Hematopoietic multipotent progenitor cell treated with erythropoietin and hydrocortisone succinate and interleukin-3 and kit ligand, for 15 days (in vitro differentiated cells): ENCODE measurements around the gene SLC7A4.
"Not testable (repeated sequence)": the region's sequence is repeated elsewhere in the genome, so short reads cannot be mapped to it uniquely, and the experiment has no call there.

Source experiments
- DNase-seq: peaks from one replicate; pipeline ENCODE4 v3.0.0-alpha.2; 2015; ENCODE audit warnings: low spot score

SLC7A4 gene

GRCh38 chr22:21064917-21065864 is 32.8 kb upstream of the SLC7A4 start:
- no peak for DNase-seq

DNA sequence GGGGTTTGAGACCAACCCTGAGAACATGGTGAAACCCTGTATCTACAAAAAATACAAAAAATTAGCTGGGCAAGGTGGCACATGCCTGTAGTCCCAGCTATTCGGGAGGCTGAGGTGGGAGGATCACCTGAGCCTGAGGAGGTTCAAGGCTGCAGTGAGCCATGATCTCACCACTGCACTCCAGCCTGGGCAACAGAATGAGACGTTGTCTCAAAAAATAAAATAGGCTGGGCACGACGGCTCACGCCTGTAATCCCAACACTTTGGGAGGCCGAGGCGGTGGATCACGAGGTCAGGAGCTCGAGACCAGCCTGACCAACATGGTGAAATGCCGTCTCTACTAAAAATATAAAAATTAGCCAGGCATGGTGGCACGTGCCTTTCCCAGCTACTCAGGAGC is 32.1 kb upstream of the SLC7A4 start:
- not testable (repeated sequence) for DNase-seq

GRCh38 chr22:21061660-21062321 is 29.4 kb upstream of the SLC7A4 start:
- not testable (repeated sequence) for DNase-seq

DNA sequence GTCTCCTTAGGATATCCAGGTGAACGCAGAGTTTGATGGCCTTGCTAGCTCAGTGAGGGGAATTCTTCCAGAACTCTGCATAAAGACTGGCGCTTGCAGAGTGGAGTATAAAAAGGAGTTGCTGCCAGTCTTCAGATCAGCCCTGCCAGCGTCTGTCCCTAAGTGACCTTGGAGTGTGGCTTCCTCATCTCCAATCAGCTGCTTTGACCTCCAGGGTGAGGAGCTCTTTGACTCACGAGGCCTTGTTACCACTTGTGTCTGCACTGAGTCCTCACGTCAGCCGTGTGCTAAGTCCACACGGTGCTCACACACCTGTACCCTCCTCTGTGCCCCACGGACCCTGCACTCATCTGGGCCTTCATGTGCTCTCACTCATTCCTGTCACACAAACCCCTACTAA is 28.0 kb upstream of the SLC7A4 start:
- not testable (repeated sequence) for DNase-seq

DNA sequence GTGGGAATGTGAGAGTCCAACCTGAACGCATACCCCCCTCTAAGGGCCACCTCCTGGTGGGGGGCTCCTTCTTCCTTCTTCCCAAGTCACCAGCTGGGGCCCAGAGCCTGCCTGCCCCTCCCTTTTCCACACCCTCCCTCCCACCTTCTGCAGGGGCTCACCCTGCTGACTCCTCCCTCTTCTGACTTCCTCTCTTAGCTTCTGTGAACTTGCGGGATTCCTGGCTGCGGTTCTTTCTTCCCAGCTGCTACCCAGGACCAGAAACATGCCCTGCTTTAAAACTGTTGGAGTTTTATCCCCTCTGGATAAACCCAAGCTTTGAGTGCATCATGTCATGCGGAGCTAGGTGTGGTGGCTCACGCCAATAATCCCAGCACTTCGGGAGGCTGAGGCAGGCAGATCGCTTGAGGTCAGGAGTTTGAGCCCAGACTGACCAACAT is 23.5 kb upstream of the SLC7A4 start:
- DNase-seq, result no peak

GRCh38 chr22:21055564-21055834 is 23.1 kb upstream of the SLC7A4 start:
- no peak for DNase-seq

DNA sequence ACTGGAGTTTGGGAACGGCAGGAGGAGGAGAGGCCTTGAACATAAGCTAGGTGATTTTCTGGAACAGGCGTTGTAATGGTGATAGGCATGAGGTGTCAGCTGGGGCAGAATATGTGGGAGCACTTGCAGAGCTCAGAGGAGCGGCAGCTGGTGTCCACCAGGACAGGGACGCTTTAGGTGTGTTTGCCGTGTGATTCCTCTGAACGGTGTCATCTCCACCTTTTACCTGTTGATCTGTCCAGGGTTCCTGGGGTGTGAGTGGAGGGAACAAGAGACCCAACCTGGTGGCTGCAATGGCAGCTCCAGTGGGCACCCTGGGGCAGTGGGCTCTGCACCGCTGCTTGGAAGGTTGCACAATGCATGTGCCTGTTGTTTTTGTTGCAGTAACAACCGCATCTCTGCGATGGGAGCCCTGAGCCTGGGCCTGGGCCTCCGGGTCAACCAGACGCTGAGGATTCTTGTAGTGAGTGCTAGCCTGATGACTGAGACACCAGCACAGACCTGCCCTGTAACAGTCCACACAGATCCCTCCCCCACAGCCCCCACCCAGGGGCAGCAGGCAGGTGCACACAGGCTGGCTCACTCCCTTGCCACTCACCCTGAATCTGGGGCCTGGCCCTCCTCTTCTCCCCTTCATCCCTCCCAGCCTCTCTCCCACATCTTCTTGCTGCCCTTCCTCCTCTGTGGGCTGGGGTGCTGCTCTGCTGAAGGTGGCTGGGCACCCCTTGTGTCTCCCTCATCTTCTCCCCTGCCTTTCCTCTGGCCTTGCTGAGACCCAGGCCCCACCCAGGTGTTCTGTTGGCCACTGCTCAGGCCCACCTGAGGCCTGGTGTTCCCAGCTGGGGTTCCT is 22.6 kb upstream of the SLC7A4 start:
- no peak for DNase-seq

DNA sequence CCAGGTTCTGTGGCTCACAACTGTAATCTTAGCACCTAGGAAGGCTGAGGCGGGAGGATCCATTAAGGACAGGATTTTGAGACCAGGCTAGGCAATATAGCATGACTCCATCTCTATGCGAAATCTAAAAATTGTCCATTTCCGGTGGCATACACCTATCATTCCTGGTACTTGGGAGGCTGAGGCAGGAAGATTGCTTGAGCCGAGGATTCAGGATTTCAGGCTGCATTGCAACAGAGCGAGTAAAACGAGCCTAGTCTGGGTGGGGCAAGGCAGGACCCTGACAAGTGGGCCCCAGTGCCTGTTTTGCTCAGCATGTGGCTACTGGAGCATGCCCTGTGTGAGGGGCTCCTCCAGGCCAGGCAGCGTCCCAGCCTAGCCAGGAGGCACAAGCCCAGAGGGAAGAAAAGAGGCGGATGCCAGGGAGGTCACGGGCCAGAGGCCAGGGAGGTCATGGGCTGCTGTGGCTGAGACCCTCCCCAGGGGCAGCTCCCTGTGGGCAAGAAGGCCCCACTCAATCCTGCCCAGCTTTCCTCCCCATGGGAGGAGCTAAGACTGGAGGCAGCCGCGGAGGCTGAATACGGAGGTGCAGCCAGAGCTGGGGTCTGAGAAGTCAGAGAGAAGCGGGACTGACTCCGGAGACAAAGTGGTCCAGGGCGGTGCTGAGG is 21.8 kb upstream of the SLC7A4 start:
- no peak for DNase-seq

- no peak for DNase-seq
Observed at GRCh38 chr22:21052715-21053459, 20.5 kb upstream of the SLC7A4 start.

DNA sequence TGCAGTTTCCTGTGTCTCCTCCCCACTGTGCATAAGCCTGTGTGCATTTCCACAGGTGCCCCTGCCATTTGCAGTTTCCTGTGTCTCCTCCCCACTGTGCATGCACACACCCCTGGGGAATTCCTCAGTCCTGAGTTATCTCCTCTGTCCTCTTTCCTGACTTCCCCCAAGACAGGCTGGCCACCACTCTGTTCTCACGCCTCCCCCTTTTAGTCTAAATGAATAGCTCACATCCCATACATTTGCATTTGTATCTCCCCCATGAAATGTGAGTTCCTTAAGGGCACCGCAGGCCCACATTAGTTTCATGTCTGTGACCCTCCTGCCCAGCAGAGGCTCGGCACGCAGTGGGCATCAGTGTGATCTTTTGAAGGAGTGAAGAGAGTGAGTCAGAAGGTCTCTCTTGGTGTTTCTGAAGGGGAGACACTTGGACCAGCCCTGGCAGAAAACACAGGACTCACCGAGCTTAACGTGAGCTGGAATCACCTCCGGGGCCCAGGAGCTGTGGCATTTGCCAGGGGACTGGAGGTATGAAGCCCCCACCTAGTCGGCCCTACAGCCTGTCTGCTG is 19.6 kb upstream of the SLC7A4 start:
- no peak for DNase-seq

- DNase-seq, result no peak
Observed at GRCh38 chr22:21051145-21051830, 18.9 kb upstream of the SLC7A4 start.

- not testable (repeated sequence) for DNase-seq
Observed at GRCh38 chr22:21048965-21049364, 16.6 kb upstream of the SLC7A4 start.

- not testable (repeated sequence) for DNase-seq
Observed at GRCh38 chr22:21048448-21048847, 16.1 kb upstream of the SLC7A4 start.

- no peak for DNase-seq
Observed at GRCh38 chr22:21047730-21048129, 15.4 kb upstream of the SLC7A4 start.

GRCh38 chr22:21047035-21047661 is 14.8 kb upstream of the SLC7A4 start:
- no peak for DNase-seq

GRCh38 chr22:21045585-21046294 is 13.4 kb upstream of the SLC7A4 start, which contains the start of gene LRRC74B:
Gene LRRC74B (plus strand): TSS chr22:21045946. CDS start chr22:21045987, 41 bp downstream.
- peak; percentile 6 for DNase-seq

DNA sequence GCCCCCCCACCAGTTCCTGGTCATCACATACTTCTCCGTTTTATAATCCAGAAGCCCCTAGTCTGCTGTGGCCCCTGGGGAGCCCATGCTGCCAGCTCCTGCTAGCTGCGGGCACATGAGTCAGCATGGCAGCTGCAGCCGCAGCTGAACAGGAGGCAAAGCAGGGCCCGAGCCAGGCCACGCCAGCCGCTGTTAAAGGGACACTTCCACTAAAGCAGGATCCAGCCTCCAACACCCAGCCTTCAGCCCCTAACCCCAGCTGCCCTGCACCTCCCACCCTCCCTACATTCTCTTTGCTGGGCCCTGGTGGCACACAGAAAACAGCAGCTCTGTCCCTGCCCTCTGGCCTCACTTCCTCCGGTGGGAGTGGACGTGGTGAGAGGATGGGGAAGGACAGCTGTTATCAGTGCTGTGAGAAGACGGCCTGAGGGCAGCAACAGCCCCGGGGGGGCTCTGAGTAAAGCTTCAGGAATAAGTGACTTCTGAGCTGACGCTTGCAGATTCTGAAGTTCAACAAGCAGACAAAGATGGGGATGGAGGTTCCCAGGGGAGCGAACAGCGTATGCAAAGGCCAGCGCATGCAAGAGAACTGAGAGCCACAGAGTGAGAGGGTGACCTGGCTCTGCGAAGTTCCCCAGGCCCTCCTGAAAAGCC is 12.7 kb upstream of the SLC7A4 start:
- DNase-seq, result no peak

- no peak for DNase-seq
Observed at GRCh38 chr22:21043860-21044535, 11.6 kb upstream of the SLC7A4 start.
